OCI-LY3 (cell line): Measurements from ENCODE around the gene USP3.

Experiments used
- H2AFZ ChIP-seq: fragments of 200-600, 300-600 bp; shearing (Covaris generic); 2 replicates; pipeline ENCODE4 v1.6.0; 2014; ENCODE audit warnings: antibody characterized with exemption, low read depth, low read length
- H3K27ac ChIP-seq: fragments of 200-600, 300-600 bp; sonication (generic); 2 replicates; pipeline ENCODE4 v1.5.1; 2014; ENCODE audit warnings: mild to moderate bottlenecking, low read length, moderate library complexity, mixed read lengths
- H3K27me3 ChIP-seq: fragments of 200-600, 300-600 bp; sonication (generic); 2 replicates; pipeline ENCODE4 v1.6.1; 2014; ENCODE audit warnings: low read depth, low read length, mixed read lengths
- H3K36me3 ChIP-seq: fragments of 200-600, 300-600 bp; sonication (generic); replicated peaks from 2 replicates; pipeline ENCODE3; 2014; ENCODE audit warnings: low read depth, low read length, mixed read lengths
- H3K4me1 ChIP-seq: fragments of 300-600, 200-600 bp; sonication (generic); 2 replicates; pipeline ENCODE4 v1.6.1; 2014; ENCODE audit warnings: low read length, mixed read lengths
- H3K4me2 ChIP-seq: fragments of 200-600, 300-600 bp; sonication (generic); 2 replicates; pipeline ENCODE4 v1.6.1; 2014; ENCODE audit warnings: low read length, mixed read lengths
- H3K4me3 ChIP-seq: fragments of 300-600, 200-600 bp; sonication (generic); 2 replicates; pipeline ENCODE4 v1.5.1; 2014; ENCODE audit warnings: antibody characterized with exemption, mild to moderate bottlenecking, low read length, moderate library complexity
- H3K79me2 ChIP-seq: fragments of 300-600, 200-600 bp; shearing (Covaris generic); 2 replicates; pipeline ENCODE4 v1.6.1; 2014; ENCODE audit warnings: mild to moderate bottlenecking, low read length, mixed read lengths
- H3K9ac ChIP-seq: fragments of 300-600, 200-600 bp; shearing (Covaris generic); 2 replicates; pipeline ENCODE4 v1.6.0; 2014; ENCODE audit warnings: mild to moderate bottlenecking, low read length, moderate library complexity
- H3K9me3 ChIP-seq: fragments of 200-600, 300-600 bp; shearing (Covaris generic); 2 replicates; pipeline ENCODE4 v1.6.1; 2014; ENCODE audit warnings: low read length, mixed read lengths; ENCODE audit not compliant: insufficient read depth
- H4K20me1 ChIP-seq: fragments of 200-600, 300-600 bp; sonication (generic); 2 replicates; pipeline ENCODE4 v1.6.1; 2016; ENCODE audit warnings: low read length, mixed read lengths; ENCODE audit not compliant: insufficient read depth
- EZH2phosphoT487 ChIP-seq: fragments of 200-600 bp; shearing (Covaris generic); IDR thresholded peaks from 2 replicates; pipeline ENCODE4 v1.6.1; 2018; ENCODE audit warnings: antibody characterized with exemption, mixed run types, low read depth
- TF ChIP-seq, protein P1 (sequence below): fragments of 200-600, 300-600 bp; sonication (generic); IDR thresholded peaks from 2 replicates; pipeline ENCODE4 v1.5.1; 2014; ENCODE audit warnings: antibody characterized with exemption, low read length, low read depth

USP3 gene

GRCh38 chr15:63630036-63630751 lies 125.8 kb downstream of the USP3 start:
- TF ChIP-seq EZH2phosphoT487, result no peak
- TF ChIP-seq, protein P1, sequence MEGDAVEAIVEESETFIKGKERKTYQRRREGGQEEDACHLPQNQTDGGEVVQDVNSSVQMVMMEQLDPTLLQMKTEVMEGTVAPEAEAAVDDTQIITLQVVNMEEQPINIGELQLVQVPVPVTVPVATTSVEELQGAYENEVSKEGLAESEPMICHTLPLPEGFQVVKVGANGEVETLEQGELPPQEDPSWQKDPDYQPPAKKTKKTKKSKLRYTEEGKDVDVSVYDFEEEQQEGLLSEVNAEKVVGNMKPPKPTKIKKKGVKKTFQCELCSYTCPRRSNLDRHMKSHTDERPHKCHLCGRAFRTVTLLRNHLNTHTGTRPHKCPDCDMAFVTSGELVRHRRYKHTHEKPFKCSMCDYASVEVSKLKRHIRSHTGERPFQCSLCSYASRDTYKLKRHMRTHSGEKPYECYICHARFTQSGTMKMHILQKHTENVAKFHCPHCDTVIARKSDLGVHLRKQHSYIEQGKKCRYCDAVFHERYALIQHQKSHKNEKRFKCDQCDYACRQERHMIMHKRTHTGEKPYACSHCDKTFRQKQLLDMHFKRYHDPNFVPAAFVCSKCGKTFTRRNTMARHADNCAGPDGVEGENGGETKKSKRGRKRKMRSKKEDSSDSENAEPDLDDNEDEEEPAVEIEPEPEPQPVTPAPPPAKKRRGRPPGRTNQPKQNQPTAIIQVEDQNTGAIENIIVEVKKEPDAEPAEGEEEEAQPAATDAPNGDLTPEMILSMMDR, result no peak
- no peaks in the 10 kb centered on the region for H3K27me3 ChIP-seq
- no peak overlapping the region for H2AFZ ChIP-seq
- no peaks in the 10 kb centered on the region for H3K79me2 ChIP-seq
- H3K36me3 ChIP-seq, result peaks cover 50% of the 10 kb centered on the region
- H3K4me3 ChIP-seq, result no peak overlapping the region
- peaks cover 15% of the 10 kb centered on the region for H3K4me1 ChIP-seq
- no peaks in the 10 kb centered on the region for H4K20me1 ChIP-seq
- H3K27ac ChIP-seq, result no peak overlapping the region
- no peak overlapping the region for H3K9ac ChIP-seq
- H3K9me3 ChIP-seq, result no peaks in the 10 kb centered on the region
- H3K4me2 ChIP-seq, result no peak overlapping the region

DNA sequence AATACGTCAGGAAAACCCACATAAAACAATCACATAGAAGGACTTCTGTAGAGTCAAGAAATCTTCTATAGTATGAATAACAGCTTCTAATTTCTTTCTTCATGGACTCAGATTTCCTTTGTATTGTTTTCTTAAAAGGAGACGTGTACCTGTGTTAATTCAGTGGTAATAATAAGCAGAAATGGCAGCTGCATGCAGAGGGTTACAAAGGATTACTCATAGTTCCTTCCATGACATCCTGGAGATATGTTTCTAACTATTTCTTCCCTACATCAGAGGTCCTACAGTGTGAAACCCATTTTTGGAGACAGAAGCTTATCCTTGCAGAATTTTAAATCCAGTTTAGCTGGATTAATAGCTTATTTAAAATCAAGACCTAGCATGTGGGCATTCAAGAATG lies 128.9 kb downstream of the USP3 start:
- Histone ChIP-seq H3K4me1 (peaks cover 6% of the 10 kb centered on the region), H3K4me3 (no peak overlapping the region), H3K79me2 (no peaks in the 10 kb centered on the region), H3K9ac (no peak overlapping the region), H3K27me3 (no peaks in the 10 kb centered on the region), H3K27ac (no peak overlapping the region), H4K20me1 (no peaks in the 10 kb centered on the region), H3K36me3 (peaks cover 48% of the 10 kb centered on the region), H2AFZ (no peak overlapping the region), H3K4me2 (no peak overlapping the region), H3K9me3 (no peaks in the 10 kb centered on the region)
- TF ChIP-seq, protein P1, result no peak
- TF ChIP-seq EZH2phosphoT487, result no peak

GRCh38 chr15:63634154-63634553 lies 129.8 kb downstream of the USP3 start:
- Histone ChIP-seq H3K9me3 (no peaks in the 10 kb centered on the region), H3K4me2 (no peak overlapping the region), H3K36me3 (peaks cover 47% of the 10 kb centered on the region), H3K4me3 (no peak overlapping the region), H3K4me1 (peaks cover 14% of the 10 kb centered on the region), H4K20me1 (no peaks in the 10 kb centered on the region), H3K9ac (no peak overlapping the region), H3K79me2 (no peaks in the 10 kb centered on the region), H3K27ac (no peak overlapping the region), H3K27me3 (no peaks in the 10 kb centered on the region), H2AFZ (no peak overlapping the region)
- TF ChIP-seq EZH2phosphoT487, result no peak
- TF ChIP-seq, protein P1, result no peak

DNA sequence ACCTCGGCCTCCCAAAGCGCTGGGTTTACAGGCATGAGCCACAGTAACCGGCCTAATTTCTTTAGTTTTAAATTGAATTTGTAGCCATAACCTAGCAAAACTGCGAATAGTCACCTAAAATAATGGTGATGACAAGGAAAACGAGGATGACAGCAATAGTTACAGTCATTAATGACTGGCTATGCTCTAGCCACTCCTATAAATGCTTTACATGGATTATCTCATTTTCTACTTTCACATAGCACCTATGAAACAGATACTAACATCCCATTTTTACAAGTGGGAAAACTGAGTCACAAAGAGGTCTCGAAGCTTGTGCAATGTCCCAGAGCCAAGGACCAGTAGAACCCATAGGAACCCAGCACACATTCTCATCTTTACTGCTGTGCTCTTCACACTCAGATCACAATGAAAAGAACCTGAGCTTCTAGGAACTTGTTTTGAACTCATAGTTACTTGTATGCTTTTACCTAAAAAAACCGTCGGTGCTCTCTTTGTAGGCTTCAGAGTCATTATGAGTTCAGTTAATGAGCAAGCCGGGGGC lies 132.2 kb downstream of the USP3 start:
- Histone ChIP-seq H3K4me1 (peaks cover 18% of the 10 kb centered on the region), H2AFZ (no peak overlapping the region), H3K4me3 (no peak overlapping the region), H3K9me3 (no peaks in the 10 kb centered on the region), H3K79me2 (no peaks in the 10 kb centered on the region), H3K27ac (no peak overlapping the region), H3K27me3 (no peaks in the 10 kb centered on the region), H3K36me3 (peaks cover 56% of the 10 kb centered on the region), H3K4me2 (no peak overlapping the region), H3K9ac (no peak overlapping the region), H4K20me1 (no peaks in the 10 kb centered on the region)
- TF ChIP-seq EZH2phosphoT487, result no peak
- TF ChIP-seq, protein P1, result no peak
